ENCODE results near the gene HABP4. TPM values are rescaled to one million over a fixed set of nuclear protein-coding genes. Genes with fewer than 3 reads are reported as not detected.
A peak's percentile ranks its signal among the peaks of the same experiment; 100 is the strongest.

HABP4 gene
- total and polyA plus RNA-seq, 2 of the 4 experiments (the other 2 are of a cell fraction) = 5.2 to 10.6 TPM

DNA sequence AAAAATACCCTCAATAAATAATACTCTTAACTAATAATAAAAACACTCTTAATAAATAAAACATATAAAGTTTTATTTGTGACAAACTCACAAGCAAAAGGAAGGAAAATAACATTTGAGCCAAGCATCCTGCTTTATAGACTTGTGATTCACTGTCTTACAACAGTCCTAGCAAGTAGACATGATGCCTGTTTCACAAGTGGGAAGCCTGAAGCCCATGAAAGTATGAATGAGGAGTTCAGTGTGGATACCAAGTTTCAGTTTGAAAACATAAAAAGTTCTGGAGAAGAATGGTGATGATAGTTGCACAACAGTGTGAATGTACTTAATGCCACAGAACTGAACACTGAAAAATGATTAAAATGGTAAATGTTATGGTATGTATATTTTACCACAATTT, 10.9 kb downstream of the HABP4 start:
- H3K56ac ChIP-seq (ENCODE audit: extremely low read depth, insufficient read depth, low read length) = no peak overlapping the region
- no peak overlapping the region for H2AK9ac ChIP-seq (replicated peaks; ENCODE audit: low read depth, low read length, poor library complexity)
- peaks cover 2% of the 10 kb centered on the region; the same call in 1 of the 2 replicates for H3K9me1 ChIP-seq (ENCODE audit: insufficient read depth, low read length)
- no peak overlapping the region for H4K91ac ChIP-seq (ENCODE audit: insufficient read depth, low read depth, low read length)
- no peak overlapping the region for H2BK20ac ChIP-seq (ENCODE audit: low read depth, low read length)
- intact Hi-C loops (cut with micrococcal nuclease) = loop anchor here (1.0 to 5.0 kb wide), 2 partner anchors 8 to 39 kb away; no protein-coding TSS in a partner anchor
- no peak overlapping the region for H4K8ac ChIP-seq (ENCODE audit: low read depth in 2 of 2, low read length in 2 of 2)
- H3K9me3 ChIP-seq (ENCODE audit: control insufficient read depth, insufficient read depth, low read length) = no peaks in the 10 kb centered on the region
- ATAC-seq (ENCODE audit: low read depth) (no peak), DNase-seq (peak; percentile 43)
- H2AK5ac ChIP-seq (ENCODE audit: low read depth, low read length) = no peak overlapping the region; the same call in 1 of the 2 replicates
- dilution Hi-C loops (cut with HindIII; ENCODE audit: low sequenced_read_pairs, unreplicated experiment) = no loop called here
- H3K14ac ChIP-seq (replicated peaks; ENCODE audit: low read depth, low read length) = no peak overlapping the region
- no peak overlapping the region for H3K9ac ChIP-seq (ENCODE audit: low read depth, low read length)
- no peak overlapping the region for H3K27ac ChIP-seq (ENCODE audit: insufficient read depth, low read length)
- peaks cover 4% of the 10 kb centered on the region; the same call in 1 of the 2 replicates for H3K36me3 ChIP-seq (ENCODE audit: control insufficient read depth, insufficient read depth, low read length)
- TF ChIP-seq MXI1 (IDR thresholded peaks at IDR 0.05; ENCODE audit: borderline replicate concordance, low read depth, low read length) = no peak
- TF ChIP-seq CEBPB (IDR thresholded peaks at IDR 0.05; ENCODE audit: low read depth, low read length) = peak; percentile 43; the same call in 1 of the 2 replicates
- H3K18ac ChIP-seq (ENCODE audit: low read depth, low read length) = no peak overlapping the region
- no peak overlapping the region for H3K4me3 ChIP-seq (ENCODE audit: insufficient read depth, low read depth, low read length)
- CTCF ChIA-PET = no interaction called here
- no peak overlapping the region for H3K4ac ChIP-seq (ENCODE audit: low read depth, low read length)
- H3K4me2 ChIP-seq (ENCODE audit: low read depth, low read length) = no peak overlapping the region
- BruUV-seq (replicated peaks) = no TSS peak
- H4K20me1 ChIP-seq (ENCODE audit: insufficient read depth, low read length) = no peaks in the 10 kb centered on the region
- H3K27me3 ChIP-seq (ENCODE audit: control insufficient read depth, insufficient read depth, low read length) = no peaks in the 10 kb centered on the region
- no peak overlapping the region for H2AFZ ChIP-seq (replicated peaks; ENCODE audit: low read length, poor library complexity)
- POLR2A ChIA-PET (ENCODE audit: unreplicated experiment) = no interaction called here
- no peak overlapping the region for H2BK15ac ChIP-seq (ENCODE audit: low read depth, low read length)
- in situ Hi-C loops (cut with MboI; ENCODE audit: low sequenced_read_pairs) = no loop called here
- H4K5ac ChIP-seq (ENCODE audit: low read depth, low read length) = no peak overlapping the region
- no peak overlapping the region for H3K23ac ChIP-seq (ENCODE audit: low read depth, low read length)
- peaks cover 8% of the 10 kb centered on the region for H3K4me1 ChIP-seq (ENCODE audit: control insufficient read depth, insufficient read depth, low read length)
- H3K79me1 ChIP-seq (ENCODE audit: low read depth in 1 of 2, low read length in 2 of 2) = peaks cover 8 to 45% of the 10 kb centered on the region in 2 experiments; a peak in 3 of 4 replicates
- no peak overlapping the region for H2BK5ac ChIP-seq (ENCODE audit: low read depth, low read length, poor library complexity, severe bottlenecking)
- H2BK120ac ChIP-seq (ENCODE audit: low read depth, low read length) = no peak overlapping the region
